ENCODE data around the gene PPP2R2C. TPM values are rescaled to one million over a fixed set of nuclear protein-coding genes. Genes with fewer than 3 reads are reported as not detected.

Gene PPP2R2C
- total and polyA plus RNA-seq, 11 donors = 0.22 to 20.0 (median 6.8) TPM

- TF ChIP-seq POLR2A (IDR thresholded peaks at IDR 0.05) (no peak), CTCF (IDR thresholded peaks at IDR 0.05) (no peak)
- DNase-seq = no peak
- Histone ChIP-seq H3K4me1 (peaks cover 0 to 12% (median 0%) of the 10 kb centered on the region in 12 donors), H3K36me3 (no peaks in the 10 kb centered on the region), H3K27me3 (peaks cover 0 to 21% (median 5%) of the 10 kb centered on the region in 9 donors), H3K9me3 (no peaks in the 10 kb centered on the region), H3K27ac (no peak overlapping the region), H3K4me3 (no peak overlapping the region)
- intact Hi-C loops (cut with DNase I) = no loop called here
- WGBS, 4 donors = 83 to 85% (median 84%) methylated on average over 4 to 7 of the region's 7 CpGs
- no peak for ATAC-seq
These were observed 80.0 kb downstream of the PPP2R2C start for GRCh38 chr4:6392407-6392806.

DNA sequence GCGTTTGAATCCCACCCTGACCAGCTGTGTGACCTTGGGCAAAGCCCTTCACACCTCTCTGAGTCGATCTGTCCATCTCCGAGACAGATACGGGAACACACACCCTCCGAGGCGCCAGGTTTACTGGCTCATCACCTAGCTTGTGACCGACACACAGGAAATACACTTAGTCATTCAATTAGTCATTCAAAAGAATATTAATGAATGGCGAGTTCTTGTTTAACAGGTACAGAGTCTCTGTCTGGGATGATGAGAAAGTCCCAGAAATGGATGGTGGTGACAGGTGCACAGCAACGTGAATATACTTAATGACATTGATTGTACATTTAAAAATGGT is 80.6 kb downstream of the PPP2R2C start:
- ATAC-seq = no peak
- Histone ChIP-seq H3K27ac (no peak overlapping the region), H3K9me3 (no peaks in the 10 kb centered on the region), H3K4me3 (no peak overlapping the region), H3K4me1 (peaks cover 0 to 12% (median 0%) of the 10 kb centered on the region in 12 donors), H3K27me3 (peaks cover 0 to 16% (median 0%) of the 10 kb centered on the region in 9 donors), H3K36me3 (no peaks in the 10 kb centered on the region)
- no peak for TF ChIP-seq CTCF (IDR thresholded peaks at IDR 0.05)
- no peak for TF ChIP-seq POLR2A (IDR thresholded peaks at IDR 0.05)
- whole genome bisulfite sequencing, 4 donors = 76 to 84% (median 79%) methylated on average over 8 to 9 of the region's 9 CpGs
- DNase-seq = no peak
- intact Hi-C loops (cut with DNase I) = no loop called here

GRCh38 chr4:6391186-6391851 is 81.1 kb downstream of the PPP2R2C start:
- Histone ChIP-seq H3K27ac (no peak overlapping the region), H3K4me3 (no peak overlapping the region), H3K27me3 (peaks cover 0 to 11% (median 0%) of the 10 kb centered on the region in 9 donors), H3K9me3 (no peaks in the 10 kb centered on the region), H3K36me3 (no peaks in the 10 kb centered on the region), H3K4me1 (peaks cover 0 to 12% (median 0%) of the 10 kb centered on the region in 12 donors)
- DNase-seq (peak in 1 of 5 donors; percentile 36), ATAC-seq (peak in 3 of 4 donors; percentile 16 to 55 (median 41))
- WGBS, 4 donors = 65 to 75% (median 68%) methylated on average over 14 to 15 of the region's 15 CpGs
- TF ChIP-seq CTCF (IDR thresholded peaks at IDR 0.05) = no peak
- TF ChIP-seq POLR2A (IDR thresholded peaks at IDR 0.05) = no peak
- intact Hi-C loops (cut with DNase I) = no loop called here

- Histone ChIP-seq H3K36me3 (no peaks in the 10 kb centered on the region), H3K27ac (no peak overlapping the region), H3K27me3 (peaks cover 0 to 4% (median 0%) of the 10 kb centered on the region in 9 donors), H3K4me3 (no peak overlapping the region), H3K4me1 (peaks cover 0 to 12% (median 0%) of the 10 kb centered on the region in 12 donors), H3K9me3 (no peaks in the 10 kb centered on the region)
- intact Hi-C loops (cut with DNase I) = no loop called here
- peak; percentile 36 to 77 (median 66) for DNase-seq
- TF ChIP-seq POLR2A (IDR thresholded peaks at IDR 0.05) = no peak
- no peak for TF ChIP-seq CTCF (IDR thresholded peaks at IDR 0.05)
- WGBS, 4 donors = 10 to 20% (median 17%) methylated on average over 10 to 18 of the region's 18 CpGs
- ATAC-seq = peak; percentile 70 to 91 (median 86)
These were observed 82.1 kb downstream of the PPP2R2C start for GRCh38 chr4:6390356-6390755.

Data from heart left ventricle (tissue), 16 donors.